Stimulated activated CD4-positive, alpha-beta T cell treated with anti-CD3 and anti-CD28 coated beads, Interleukin-2, amount 100 ng/mL, for 4 hours (primary cell): Measurements from ENCODE around the gene FNDC3B.

Experiments
- DNase-seq: peaks from one replicate; pipeline ENCODE4 v3.0.0-alpha.2; 2020; ENCODE audit warnings: low read depth

Gene FNDC3B

DNA sequence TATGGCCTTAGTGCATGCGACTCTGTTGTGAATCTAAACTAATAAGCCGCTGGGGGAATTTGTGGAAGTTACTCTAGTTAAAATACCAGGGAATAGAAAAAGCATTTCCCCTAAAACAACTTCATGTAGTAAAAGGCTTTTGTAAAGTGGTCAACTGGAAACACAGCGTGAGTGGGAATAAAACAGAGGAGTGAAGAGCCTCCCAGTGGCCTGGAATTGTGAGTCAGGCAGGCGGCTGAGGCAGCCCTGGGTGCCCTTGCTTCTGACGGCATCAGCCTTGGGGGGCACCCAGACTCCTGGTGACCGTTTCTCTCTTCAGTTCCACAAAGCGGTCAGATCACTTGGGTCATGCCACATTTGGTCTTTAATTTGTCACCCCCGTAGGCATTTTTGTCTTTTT, 300.5 kb downstream of the FNDC3B start:
- no peak for DNase-seq

GRCh38 chr3:172340583-172340982, 301.2 kb downstream of the FNDC3B start:
- DNase-seq, result no peak

GRCh38 chr3:172341482-172342059, 302.2 kb downstream of the FNDC3B start:
- peak; percentile 9 for DNase-seq

DNA sequence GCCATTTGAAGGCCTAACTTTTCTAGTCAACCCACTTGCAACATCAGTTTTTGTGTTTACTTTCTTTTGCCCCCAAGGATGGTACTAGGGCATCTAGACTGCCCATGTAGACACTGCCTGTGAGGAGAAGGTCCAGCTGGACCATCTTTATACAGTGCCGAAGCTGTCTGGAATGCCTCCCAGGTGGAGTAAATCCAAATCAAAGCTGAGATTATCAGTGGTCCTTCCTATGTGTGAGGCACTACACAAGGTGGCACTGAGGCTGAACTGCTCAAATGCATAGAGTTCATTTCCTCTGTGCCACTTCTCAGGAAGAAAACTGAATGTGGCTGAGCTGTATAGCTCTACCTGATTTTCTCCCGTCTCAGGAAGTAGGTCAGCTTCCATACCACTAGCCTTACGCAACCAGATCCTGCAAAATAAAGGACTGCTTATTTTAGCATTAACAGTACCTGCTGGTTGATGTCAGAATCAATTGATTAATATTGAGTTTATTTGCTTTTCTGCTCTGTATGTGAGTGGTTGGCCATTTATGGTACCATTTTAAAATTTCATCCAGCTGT, 302.8 kb downstream of the FNDC3B start:
- no peak for DNase-seq

GRCh38 chr3:172343117-172343516, 303.7 kb downstream of the FNDC3B start:
- no peak for DNase-seq

DNA sequence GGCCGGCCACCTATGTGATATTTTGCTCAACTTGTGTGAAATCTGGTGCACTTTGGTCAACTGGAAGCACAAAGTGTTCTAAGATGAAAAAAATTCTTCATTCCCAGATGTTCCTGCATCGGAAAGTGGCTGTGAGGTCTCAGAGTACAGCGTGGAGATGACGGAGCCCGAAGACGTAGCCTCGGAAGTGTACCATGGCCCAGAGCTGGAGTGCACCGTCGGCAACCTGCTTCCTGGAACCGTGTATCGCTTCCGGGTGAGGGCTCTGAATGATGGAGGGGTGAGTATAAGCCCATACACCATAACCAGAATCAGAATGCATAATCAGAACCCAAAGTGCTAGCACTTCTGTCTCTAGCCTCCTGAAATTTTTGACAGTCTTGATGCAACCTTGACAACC, 304.6 kb downstream of the FNDC3B start:
- DNase-seq, result no peak

- no peak for DNase-seq
Observed at GRCh38 chr3:172346161-172346560, 306.8 kb downstream of the FNDC3B start.

DNA sequence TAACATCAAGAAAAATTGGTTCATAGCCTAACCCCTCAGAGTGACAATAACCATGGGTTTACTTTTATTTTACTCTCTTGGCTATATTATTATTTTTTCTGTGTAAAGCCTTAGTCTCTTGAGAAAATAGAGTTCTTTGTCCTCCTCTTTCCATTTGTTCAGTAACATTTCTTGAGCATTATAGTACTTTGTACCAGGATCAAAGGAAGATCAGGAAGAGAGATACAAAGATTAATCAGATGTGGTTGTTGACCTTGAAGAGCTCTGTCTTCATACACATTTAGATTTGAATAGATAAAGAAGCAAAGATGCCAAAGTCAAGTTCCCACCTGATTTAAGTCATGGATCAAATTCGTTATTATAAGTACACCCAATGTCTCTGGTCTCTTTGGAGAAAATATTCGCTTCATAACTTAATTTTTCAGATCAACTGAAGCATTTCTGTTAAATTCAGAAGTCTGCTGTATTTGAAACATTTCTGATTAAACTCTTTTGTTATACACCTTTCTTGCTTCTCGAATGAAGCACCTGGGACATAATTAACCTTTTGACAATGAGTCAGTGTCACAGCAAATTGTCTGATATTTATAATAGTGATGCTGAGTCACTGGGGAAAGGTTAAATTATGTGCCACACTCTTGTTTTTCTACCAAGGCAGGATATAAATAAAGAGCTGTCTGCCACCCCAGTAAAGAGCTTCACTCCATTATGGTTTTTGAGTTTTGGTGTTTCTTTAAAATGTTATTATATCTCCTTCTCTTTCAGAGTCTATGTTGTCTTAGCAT, 308.7 kb downstream of the FNDC3B start:
- no peak for DNase-seq

GRCh38 chr3:172351895-172352466, 312.6 kb downstream of the FNDC3B start:
- DNase-seq, result no peak

DNA sequence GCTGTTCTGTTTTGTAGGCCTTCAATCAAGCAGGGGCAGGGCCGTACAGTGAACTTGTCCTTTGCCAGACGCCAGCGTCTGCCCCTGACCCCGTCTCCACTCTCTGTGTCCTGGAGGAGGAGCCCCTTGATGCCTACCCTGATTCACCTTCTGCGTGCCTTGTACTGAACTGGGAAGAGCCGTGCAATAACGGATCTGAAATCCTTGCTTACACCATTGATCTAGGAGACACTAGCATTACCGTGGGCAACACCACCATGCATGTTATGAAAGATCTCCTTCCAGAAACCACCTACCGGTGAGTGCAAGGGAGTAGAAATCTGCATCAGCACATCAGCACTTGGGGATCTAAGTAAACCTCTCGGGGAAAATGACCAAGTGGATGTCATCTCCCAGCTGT, 313.4 kb downstream of the FNDC3B start:
- no peak for DNase-seq

DNA sequence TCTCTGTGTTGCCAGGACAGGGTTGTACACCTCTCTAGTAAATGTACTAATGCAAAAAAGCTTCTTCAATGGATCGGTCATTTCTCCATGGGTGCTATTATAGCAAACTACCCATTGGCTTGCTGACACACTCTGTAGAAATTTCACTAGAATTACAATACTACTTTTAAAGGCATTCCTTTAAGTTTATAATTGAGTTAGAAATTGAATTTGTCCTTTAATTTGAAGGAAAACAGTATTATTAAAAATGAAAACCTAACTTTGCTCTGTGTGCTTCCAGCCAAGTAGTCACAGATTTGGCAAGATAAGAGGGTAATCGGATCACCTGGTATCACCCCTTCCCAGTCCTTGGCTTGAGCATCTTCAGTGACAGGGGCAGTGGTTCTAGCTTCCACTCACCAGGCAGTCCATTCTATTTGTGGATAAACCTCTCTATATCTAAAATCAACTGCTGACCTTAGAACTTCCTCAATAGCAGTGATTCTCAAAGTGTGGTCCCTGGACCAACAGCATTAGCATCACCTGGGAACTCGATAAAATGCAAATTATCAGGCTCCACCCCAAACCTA, 315.6 kb downstream of the FNDC3B start:
- no peak for DNase-seq

GRCh38 chr3:172355836-172356235, 316.5 kb downstream of the FNDC3B start:
- no peak for DNase-seq

GRCh38 chr3:172356427-172356826, 317.0 kb downstream of the FNDC3B start:
- no peak for DNase-seq

GRCh38 chr3:172357850-172358754, 318.7 kb downstream of the FNDC3B start:
- no peak for DNase-seq

DNA sequence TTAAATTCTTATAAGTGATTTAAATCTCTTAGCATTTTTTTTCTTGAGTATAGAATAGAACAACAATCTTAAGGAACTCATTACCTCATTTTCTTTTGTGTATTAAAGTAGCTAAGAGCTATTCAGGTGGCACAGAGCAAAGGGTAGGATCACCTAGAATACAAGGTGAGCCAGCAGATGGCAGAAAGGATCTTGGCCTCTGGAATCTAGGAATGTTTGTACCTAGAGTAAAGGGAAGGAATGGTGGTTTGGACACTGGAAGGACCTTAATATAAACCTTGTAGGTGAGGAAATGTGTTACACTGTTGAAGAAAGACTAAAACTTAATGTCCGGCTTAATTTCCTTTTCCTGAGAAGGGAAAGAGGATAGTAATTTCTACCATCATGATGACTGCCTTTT, 319.9 kb downstream of the FNDC3B start:
- no peak for DNase-seq

- no peak for DNase-seq
Observed at GRCh38 chr3:172359996-172360395, 320.6 kb downstream of the FNDC3B start.

- no peak for DNase-seq
Observed at GRCh38 chr3:172362583-172362982, 323.2 kb downstream of the FNDC3B start.

- DNase-seq, result no peak
Observed at GRCh38 chr3:172364374-172365027, 325.1 kb downstream of the FNDC3B start.

GRCh38 chr3:172365028-172365567, 325.7 kb downstream of the FNDC3B start:
- DNase-seq, result no peak

DNA sequence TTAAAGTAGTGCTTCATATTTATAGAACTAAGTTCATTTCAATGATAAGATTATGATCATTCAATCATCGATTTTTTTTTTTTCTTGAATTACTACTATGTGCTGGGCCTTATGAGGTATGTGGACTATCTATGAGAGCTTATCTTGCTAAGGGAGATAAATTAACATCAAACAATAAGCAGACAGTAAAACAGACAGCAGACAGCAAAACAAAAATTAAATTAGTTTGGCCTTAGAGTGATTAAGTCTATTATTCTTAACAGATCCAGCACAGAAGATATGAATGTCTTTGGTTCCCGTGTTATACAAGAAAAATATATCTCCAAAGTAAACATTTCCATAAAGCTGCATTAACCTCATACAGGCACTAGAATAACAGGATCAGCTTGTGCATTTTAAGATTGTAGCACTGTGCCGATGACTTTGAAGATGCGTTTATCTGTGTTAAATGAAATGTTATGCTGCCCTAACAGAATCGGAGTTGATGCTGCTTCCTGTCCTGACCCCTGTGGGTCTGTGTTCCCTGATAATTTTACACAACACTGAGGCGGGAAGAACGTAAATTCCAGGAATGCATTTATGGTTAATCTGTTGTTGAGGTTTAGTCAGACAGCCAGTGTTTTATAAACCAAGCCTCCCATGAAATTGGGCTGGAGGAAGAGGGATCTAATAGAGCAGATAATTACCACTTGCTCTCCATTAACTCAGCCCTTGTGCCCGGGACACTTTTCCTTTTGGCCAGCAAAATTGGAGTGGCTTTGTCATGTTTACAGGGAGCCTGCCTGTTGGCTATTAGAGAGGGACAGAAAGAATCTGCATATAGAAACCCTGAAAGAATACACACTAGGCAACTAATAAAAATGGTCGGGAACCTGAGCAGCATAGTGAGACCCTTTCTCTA, 328.1 kb downstream of the FNDC3B start:
- no peak for DNase-seq
